ENCODE measurements around the gene PARD3B.

The PARD3B gene

DNA sequence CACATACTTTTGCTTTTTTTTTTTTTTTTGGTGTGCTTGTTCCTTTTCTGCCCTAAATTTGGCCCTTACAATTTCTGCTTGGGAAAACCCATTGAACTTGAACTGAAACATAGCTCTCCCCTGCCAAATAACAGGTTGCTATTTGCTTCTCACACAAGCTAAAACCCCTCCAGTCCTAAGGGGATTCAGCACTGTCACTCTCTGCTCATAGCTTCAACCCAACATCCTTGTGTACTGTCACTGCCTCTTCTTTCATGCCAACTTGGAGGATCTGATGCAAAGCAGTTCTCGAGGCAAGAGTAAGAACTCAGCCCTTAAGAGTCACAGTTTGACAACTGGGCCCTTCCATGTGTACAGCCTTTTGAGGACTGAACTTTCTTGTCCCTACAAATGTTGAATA is 1106.4 kb downstream of the PARD3B start:
- TF ChIP-seq EZH2phosphoT487 (conservative IDR thresholded peaks at IDR 0.05; ENCODE audit: low read length) = no peak
- no peak for TF ChIP-seq CTCF (IDR thresholded peaks at IDR 0.05; ENCODE audit: insufficient read depth, low read length, poor library complexity, severe bottlenecking)
- Histone ChIP-seq H2AFZ (ENCODE audit: low read depth, low read length, severe bottlenecking) (no peak overlapping the region), H3F3A (ENCODE audit: insufficient read depth) (no peaks in the 10 kb centered on the region), H4K20me1 (ENCODE audit: low read depth, low read length) (no peaks in the 10 kb centered on the region), H3K9ac (ENCODE audit: low read length) (no peak overlapping the region), H3K4me2 (ENCODE audit: low read depth, low read length, poor library complexity, severe bottlenecking) (no peak overlapping the region), H3K27ac (ENCODE audit: low read depth, low read length) (no peak overlapping the region), H3K9me3 (ENCODE audit: insufficient read depth, low read length) (no peaks in the 10 kb centered on the region), H3K4me3 (ENCODE audit: insufficient read depth, low read length, poor library complexity, severe bottlenecking) (no peak overlapping the region), H3K79me2 (ENCODE audit: insufficient read depth, low read length) (no peaks in the 10 kb centered on the region), H3K27me3 (ENCODE audit: low read length) (no peaks in the 10 kb centered on the region), H3K9me2 (replicated peaks; ENCODE audit: insufficient read depth, low read length) (no peaks in the 10 kb centered on the region), H3K36me3 (ENCODE audit: low read length) (no peaks in the 10 kb centered on the region)

DNA sequence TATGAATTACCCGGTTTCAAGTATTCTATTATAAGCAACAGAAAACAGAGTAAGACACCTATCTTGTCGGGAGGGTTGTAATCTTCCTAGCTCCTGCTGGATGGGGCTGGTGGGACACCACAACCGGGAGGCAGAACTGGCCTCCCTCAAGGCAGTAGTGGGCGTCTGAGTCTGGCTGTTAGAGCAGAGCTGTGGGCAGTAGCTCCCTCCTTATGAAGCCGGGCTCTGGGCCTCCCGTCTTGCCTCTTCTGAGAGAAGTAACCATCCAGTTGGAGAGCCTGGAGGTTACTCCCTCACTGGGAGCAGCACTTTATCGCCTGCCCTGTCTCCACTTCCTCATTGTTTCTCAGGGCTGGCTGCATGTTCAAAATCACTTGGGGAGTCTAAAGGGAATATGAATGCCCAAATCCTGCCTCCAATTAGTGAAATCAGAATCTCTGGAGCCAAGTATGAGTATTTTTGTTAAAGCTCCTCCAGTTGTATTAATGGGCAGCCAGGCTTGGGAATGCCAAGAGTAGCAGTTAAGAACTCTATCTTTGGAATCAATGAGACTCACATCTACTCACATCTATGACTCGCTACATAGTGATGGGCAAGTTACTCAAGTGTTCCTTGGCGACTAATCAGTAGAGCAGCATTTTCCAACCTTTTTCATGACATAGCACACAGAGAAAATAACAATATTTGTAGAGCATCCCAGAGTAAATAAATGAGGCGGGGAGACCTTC is 1109.8 kb downstream of the PARD3B start:
- TF ChIP-seq CTCF (IDR thresholded peaks at IDR 0.05; ENCODE audit: insufficient read depth, low read length, poor library complexity, severe bottlenecking) (no peak), EZH2phosphoT487 (conservative IDR thresholded peaks at IDR 0.05; ENCODE audit: low read length) (no peak)
- Histone ChIP-seq H3K79me2 (ENCODE audit: insufficient read depth, low read length) (no peaks in the 10 kb centered on the region), H3K9me2 (replicated peaks; ENCODE audit: insufficient read depth, low read length) (no peaks in the 10 kb centered on the region), H3K36me3 (ENCODE audit: low read length) (no peaks in the 10 kb centered on the region), H3F3A (ENCODE audit: insufficient read depth) (no peaks in the 10 kb centered on the region), H3K9ac (ENCODE audit: low read length) (no peak overlapping the region), H3K9me3 (ENCODE audit: insufficient read depth, low read length) (no peaks in the 10 kb centered on the region), H3K4me2 (ENCODE audit: low read depth, low read length, poor library complexity, severe bottlenecking) (no peak overlapping the region), H2AFZ (ENCODE audit: low read depth, low read length, severe bottlenecking) (no peak overlapping the region), H3K27ac (ENCODE audit: low read depth, low read length) (no peak overlapping the region), H3K27me3 (ENCODE audit: low read length) (no peaks in the 10 kb centered on the region), H3K4me3 (ENCODE audit: insufficient read depth, low read length, poor library complexity, severe bottlenecking) (no peak overlapping the region), H4K20me1 (ENCODE audit: low read depth, low read length) (no peaks in the 10 kb centered on the region)

- H4K20me1 ChIP-seq (ENCODE audit: low read depth, low read length) = no peaks in the 10 kb centered on the region
- H2AFZ ChIP-seq (ENCODE audit: low read depth, low read length, severe bottlenecking) = no peak overlapping the region
- no peak overlapping the region for H3K27ac ChIP-seq (ENCODE audit: low read depth, low read length)
- no peak overlapping the region for H3K4me2 ChIP-seq (ENCODE audit: low read depth, low read length, poor library complexity, severe bottlenecking)
- H3K9ac ChIP-seq (ENCODE audit: low read length) = no peak overlapping the region
- no peak overlapping the region for H3K4me3 ChIP-seq (ENCODE audit: insufficient read depth, low read length, poor library complexity, severe bottlenecking)
- H3K36me3 ChIP-seq (ENCODE audit: low read length) = no peaks in the 10 kb centered on the region
- no peaks in the 10 kb centered on the region for H3K9me3 ChIP-seq (ENCODE audit: insufficient read depth, low read length)
- no peaks in the 10 kb centered on the region for H3K79me2 ChIP-seq (ENCODE audit: insufficient read depth, low read length)
- no peaks in the 10 kb centered on the region for H3F3A ChIP-seq (ENCODE audit: insufficient read depth)
- no peaks in the 10 kb centered on the region for H3K9me2 ChIP-seq (replicated peaks; ENCODE audit: insufficient read depth, low read length)
- no peaks in the 10 kb centered on the region for H3K27me3 ChIP-seq (ENCODE audit: low read length)
- no peak for TF ChIP-seq CTCF (IDR thresholded peaks at IDR 0.05; ENCODE audit: insufficient read depth, low read length, poor library complexity, severe bottlenecking)
- no peak for TF ChIP-seq EZH2phosphoT487 (conservative IDR thresholded peaks at IDR 0.05; ENCODE audit: low read length)
Observed at GRCh38 chr2:205655779-205656456, 1110.6 kb downstream of the PARD3B start.

All from SU-DHL-6 (cell line).